Activated CD4-positive, alpha-beta T cell treated with anti-CD3 and anti-CD28 coated beads, Interleukin-2, amount 10 ng/mL, durations not matched to agents 24 days and 14 days (primary cell): ENCODE data around the gene CAPN5. TPM values are rescaled to one million over a fixed set of nuclear protein-coding genes. Genes with fewer than 3 reads are reported as not detected.

ENCODE experiments used
- DNase-seq: peaks from one replicate; pipeline ENCODE4 v3.0.0; 2022
- H3K27ac Mint-ChIP-seq: one replicate; pipeline ENCODE4 v1.8.0; 2022; ENCODE audit warnings: mild to moderate bottlenecking, mixed read lengths
- H3K27me3 Mint-ChIP-seq: one replicate; pipeline ENCODE4 v1.8.0; 2022; ENCODE audit warnings: mixed read lengths
- H3K36me3 Mint-ChIP-seq: one replicate; pipeline ENCODE4 v1.8.0; 2022; ENCODE audit warnings: low read depth, mild to moderate bottlenecking, mixed read lengths
- H3K4me1 Mint-ChIP-seq: one replicate; pipeline ENCODE4 v1.8.0; 2021; ENCODE audit warnings: mixed read lengths
- H3K4me3 Mint-ChIP-seq: one replicate; pipeline ENCODE4 v1.8.0; 2022; ENCODE audit warnings: mild to moderate bottlenecking, moderate library complexity, mixed read lengths
- H3K9me3 Mint-ChIP-seq: one replicate; pipeline ENCODE4 v1.8.0; 2021; ENCODE audit warnings: mixed read lengths
- intact Hi-C: fragments of 100-400 bp; cut with micrococcal nuclease; formaldehyde crosslinking; loops from one replicate; pipeline ENCODE4 v1.15.1; 2023
- total RNA-seq: library from RNA; stranded (reverse); gene quantifications from 2 replicates; pipeline ENCODE4 v1.2.3, GENCODE V29; 2022

The CAPN5 gene
- total RNA-seq, 1 donor from 2014 or later = 0.30 TPM

- H3K36me3 Mint-ChIP-seq = no peaks in the 10 kb centered on the region
- no peak overlapping the region for H3K4me3 Mint-ChIP-seq
- H3K9me3 Mint-ChIP-seq = no peaks in the 10 kb centered on the region
- intact Hi-C loops = no loop called here
- H3K4me1 Mint-ChIP-seq = peaks cover 7% of the 10 kb centered on the region
- H3K27me3 Mint-ChIP-seq = peaks cover 13% of the 10 kb centered on the region
- no peak for DNase-seq
- H3K27ac Mint-ChIP-seq = no peak overlapping the region
These were observed 64.2 kb downstream of the CAPN5 start for GRCh38 chr11:77130763-77131513.

- Mint-ChIP-seq H3K36me3 (no peaks in the 10 kb centered on the region), H3K4me3 (no peak overlapping the region), H3K4me1 (peaks cover 9% of the 10 kb centered on the region), H3K27me3 (peaks cover 18% of the 10 kb centered on the region), H3K27ac (no peak overlapping the region), H3K9me3 (no peaks in the 10 kb centered on the region)
- intact Hi-C loops = no loop called here
- no peak for DNase-seq
These were observed 64.8 kb downstream of the CAPN5 start for GRCh38 chr11:77131560-77131959.

- DNase-seq = no peak
- Mint-ChIP-seq H3K9me3 (no peaks in the 10 kb centered on the region), H3K4me1 (peaks cover 6% of the 10 kb centered on the region), H3K36me3 (no peaks in the 10 kb centered on the region), H3K4me3 (no peak overlapping the region), H3K27me3 (peaks cover 34% of the 10 kb centered on the region), H3K27ac (no peak overlapping the region)
- intact Hi-C loops = no loop called here
These were observed 68.3 kb downstream of the CAPN5 start for GRCh38 chr11:77135069-77135468.

- Mint-ChIP-seq H3K27me3 (peaks cover 35% of the 10 kb centered on the region), H3K9me3 (no peaks in the 10 kb centered on the region), H3K27ac (no peak overlapping the region), H3K4me1 (peaks cover 6% of the 10 kb centered on the region), H3K4me3 (no peak overlapping the region), H3K36me3 (no peaks in the 10 kb centered on the region)
- intact Hi-C loops = no loop called here
- no peak for DNase-seq
These were observed 69.3 kb downstream of the CAPN5 start for GRCh38 chr11:77136074-77136473.

- Mint-ChIP-seq H3K9me3 (no peaks in the 10 kb centered on the region), H3K4me3 (no peak overlapping the region), H3K36me3 (no peaks in the 10 kb centered on the region), H3K27me3 (peaks cover 35% of the 10 kb centered on the region), H3K27ac (no peak overlapping the region), H3K4me1 (peaks cover 8% of the 10 kb centered on the region)
- intact Hi-C loops = no loop called here
- DNase-seq = no peak
These were observed 70.1 kb downstream of the CAPN5 start for GRCh38 chr11:77136784-77137420.

GRCh38 chr11:77137421-77137820 is 70.7 kb downstream of the CAPN5 start:
- Mint-ChIP-seq H3K4me1 (peaks cover 12% of the 10 kb centered on the region), H3K27me3 (peaks cover 35% of the 10 kb centered on the region), H3K36me3 (no peaks in the 10 kb centered on the region), H3K9me3 (no peaks in the 10 kb centered on the region), H3K4me3 (no peak overlapping the region), H3K27ac (no peak overlapping the region)
- no peak for DNase-seq
- intact Hi-C loops = no loop called here

GRCh38 chr11:77138106-77138649 is 71.4 kb downstream of the CAPN5 start:
- Mint-ChIP-seq H3K27ac (no peak overlapping the region), H3K9me3 (no peaks in the 10 kb centered on the region), H3K36me3 (no peaks in the 10 kb centered on the region), H3K4me3 (no peak overlapping the region), H3K4me1 (peaks cover 12% of the 10 kb centered on the region), H3K27me3 (peaks cover 35% of the 10 kb centered on the region)
- DNase-seq = no peak
- intact Hi-C loops = no loop called here

GRCh38 chr11:77139201-77139600 is 72.4 kb downstream of the CAPN5 start:
- Mint-ChIP-seq H3K36me3 (no peaks in the 10 kb centered on the region), H3K9me3 (no peaks in the 10 kb centered on the region), H3K4me1 (peaks cover 12% of the 10 kb centered on the region), H3K27ac (no peak overlapping the region), H3K4me3 (no peak overlapping the region), H3K27me3 (peaks cover 30% of the 10 kb centered on the region)
- intact Hi-C loops = no loop called here
- DNase-seq = no peak

- peaks cover 12% of the 10 kb centered on the region for H3K4me1 Mint-ChIP-seq
- H3K36me3 Mint-ChIP-seq = no peaks in the 10 kb centered on the region
- H3K27me3 Mint-ChIP-seq = peaks cover 30% of the 10 kb centered on the region
- H3K4me3 Mint-ChIP-seq = no peak overlapping the region
- no peaks in the 10 kb centered on the region for H3K9me3 Mint-ChIP-seq
- DNase-seq = no peak
- H3K27ac Mint-ChIP-seq = no peak overlapping the region
- intact Hi-C loops = no loop called here
These were observed 73.6 kb downstream of the CAPN5 start for GRCh38 chr11:77140231-77140851.

GRCh38 chr11:77141034-77141433 is 74.3 kb downstream of the CAPN5 start:
- Mint-ChIP-seq H3K4me1 (peaks cover 12% of the 10 kb centered on the region), H3K36me3 (no peaks in the 10 kb centered on the region), H3K9me3 (no peaks in the 10 kb centered on the region), H3K27ac (no peak overlapping the region), H3K4me3 (no peak overlapping the region), H3K27me3 (peaks cover 27% of the 10 kb centered on the region)
- no peak for DNase-seq
- intact Hi-C loops = no loop called here

GRCh38 chr11:77141475-77141874 is 74.7 kb downstream of the CAPN5 start:
- DNase-seq = no peak
- Mint-ChIP-seq H3K9me3 (no peaks in the 10 kb centered on the region), H3K4me1 (peaks cover 9% of the 10 kb centered on the region)

GRCh38 chr11:77142091-77142975 is 75.6 kb downstream of the CAPN5 start:
- Mint-ChIP-seq H3K36me3 (no peaks in the 10 kb centered on the region), H3K27me3 (peaks cover 21% of the 10 kb centered on the region), H3K4me1 (peaks cover 6% of the 10 kb centered on the region), H3K9me3 (no peaks in the 10 kb centered on the region), H3K4me3 (no peak overlapping the region), H3K27ac (no peak overlapping the region)
- intact Hi-C loops = no loop called here
- DNase-seq = peak; percentile 71

More at GRCh38 chr11:77141475-77141874, 74.7 kb downstream of the CAPN5 start:
- no peak overlapping the region for H3K4me3 Mint-ChIP-seq
- H3K27me3 Mint-ChIP-seq = peaks cover 25% of the 10 kb centered on the region
- H3K36me3 Mint-ChIP-seq = no peaks in the 10 kb centered on the region
- no peak overlapping the region for H3K27ac Mint-ChIP-seq
- intact Hi-C loops = no loop called here

- no peak for DNase-seq
- peaks cover 13% of the 10 kb centered on the region for H3K4me1 Mint-ChIP-seq
- no peaks in the 10 kb centered on the region for H3K36me3 Mint-ChIP-seq
- intact Hi-C loops = no loop called here
- H3K27ac Mint-ChIP-seq = no peak overlapping the region
- peaks cover 28% of the 10 kb centered on the region for H3K27me3 Mint-ChIP-seq
- no peaks in the 10 kb centered on the region for H3K9me3 Mint-ChIP-seq
- no peak overlapping the region for H3K4me3 Mint-ChIP-seq
These were observed 76.7 kb downstream of the CAPN5 start for GRCh38 chr11:77143405-77144020.
